Breast epithelium (tissue), 3 donors: ENCODE results near the gene TMEM26.

ENCODE experiments used
- CTCF ChIP-seq, 3 donors: fragments of 450-650 bp; IDR thresholded peaks; one replicate each; pipeline ENCODE4 v1.5.1; 2016 to 2017; ENCODE audit warnings: antibody characterized with exemption in 3 of 3, mild to moderate bottlenecking in 3 of 3, moderate library complexity in 3 of 3
- POLR2A ChIP-seq: fragments of 450-650 bp; IDR thresholded peaks from one replicate; pipeline ENCODE4 v1.6.1; 2016; ENCODE audit warnings: antibody characterized with exemption, mild to moderate bottlenecking, moderate library complexity
- POLR2AphosphoS5 ChIP-seq, 3 donors: sonication (generic); formaldehyde crosslinking; IDR thresholded peaks; one replicate each; pipeline ENCODE4 v1.6.1; 2017; ENCODE audit warnings: antibody characterized with exemption in 3 of 3

GRCh38 chr10:61408105-61408504 is 45.1 kb downstream of the TMEM26 start:
- TF ChIP-seq CTCF (IDR thresholded peaks at IDR 0.05) (no peak), POLR2AphosphoS5 (IDR thresholded peaks at IDR 0.05) (no peak), POLR2A (no peak)
